Effector memory CD4-positive, alpha-beta T cell (primary cell): ENCODE results near the gene RNF227.

ENCODE experiments used
- DNase-seq, 3 donors: peaks; one replicate each; pipeline ENCODE4 v3.0.0-alpha.2; 2020
- H3K27ac ChIP-seq: 2 replicates; pipeline ENCODE4 v1.7.0; 2013; ENCODE audit warnings: mild to moderate bottlenecking, low read length, moderate library complexity; ENCODE audit not compliant: insufficient read depth, poor library complexity, severe bottlenecking
- H3K27me3 ChIP-seq: replicated peaks from 2 replicates; pipeline ENCODE4 v1.7.0; 2013; ENCODE audit warnings: mild to moderate bottlenecking, low read length; ENCODE audit not compliant: insufficient read depth, control insufficient read depth, poor library complexity, severe bottlenecking
- H3K36me3 ChIP-seq: 2 replicates; pipeline ENCODE4 v1.7.0; 2013; ENCODE audit warnings: mild to moderate bottlenecking, low read length, moderate library complexity; ENCODE audit not compliant: control insufficient read depth, insufficient read depth
- H3K4me1 ChIP-seq: 2 replicates; pipeline ENCODE4 v1.7.0; 2013; ENCODE audit warnings: low read length, mild to moderate bottlenecking; ENCODE audit not compliant: control insufficient read depth, insufficient read depth, poor library complexity, severe bottlenecking
- H3K4me3 ChIP-seq: 2 replicates; pipeline ENCODE4 v1.7.0; 2013; ENCODE audit warnings: low read length, low read depth, mild to moderate bottlenecking; ENCODE audit not compliant: insufficient read depth, poor library complexity, severe bottlenecking
- H3K9me3 ChIP-seq: 2 replicates; pipeline ENCODE4 v1.7.0; 2013; ENCODE audit warnings: mild to moderate bottlenecking, low read length, moderate library complexity; ENCODE audit not compliant: control insufficient read depth

RNF227 gene

DNA sequence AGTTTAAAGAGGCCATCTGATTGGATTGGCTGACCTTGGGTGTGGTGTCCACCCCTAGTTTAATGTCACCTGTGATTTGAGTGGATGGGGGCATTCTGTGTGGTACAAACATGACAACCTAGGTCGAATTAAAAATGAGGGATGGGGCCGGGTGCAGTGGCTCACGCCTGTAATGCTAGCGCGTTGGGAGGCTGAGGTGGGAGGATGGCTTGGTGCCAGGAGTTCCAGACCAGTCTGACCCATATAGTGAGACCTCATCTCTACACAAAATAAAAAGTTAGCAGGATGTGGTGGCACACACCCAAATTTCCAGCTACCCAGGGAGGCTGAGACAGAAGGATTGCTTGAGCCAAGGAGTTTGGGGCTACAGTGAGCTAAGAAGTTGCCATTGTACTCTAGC is 30.4 kb upstream of the RNF227 start:
- H3K4me1 ChIP-seq, result no peaks in the 10 kb centered on the region
- H3K27me3 ChIP-seq, result no peaks in the 10 kb centered on the region
- no peak overlapping the region for H3K4me3 ChIP-seq
- H3K27ac ChIP-seq, result no peak overlapping the region
- H3K36me3 ChIP-seq, result peaks cover 53% of the 10 kb centered on the region
- H3K9me3 ChIP-seq, result no peaks in the 10 kb centered on the region
- no peak for DNase-seq

DNA sequence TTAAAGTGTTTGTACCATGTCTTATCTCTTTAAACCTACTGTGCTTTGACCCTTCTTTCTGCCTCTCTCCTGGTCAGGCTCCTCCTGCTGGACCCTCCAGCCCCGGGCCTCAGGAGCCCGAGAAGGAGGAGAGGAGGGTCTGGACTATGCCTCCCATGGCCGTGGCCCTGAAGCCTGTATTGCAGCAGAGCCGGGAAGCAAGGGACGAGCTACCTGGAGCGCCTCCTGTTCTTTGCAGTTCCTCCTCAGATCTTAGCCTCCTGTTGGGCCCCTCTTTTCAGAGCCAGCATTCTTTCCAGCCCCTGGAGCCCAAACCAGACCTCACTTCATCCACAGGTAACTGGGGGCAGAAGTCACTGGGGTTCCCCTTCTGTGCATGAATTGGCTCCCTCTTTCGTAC is 29.6 kb upstream of the RNF227 start:
- H3K9me3 ChIP-seq, result no peaks in the 10 kb centered on the region
- peaks cover 53% of the 10 kb centered on the region for H3K36me3 ChIP-seq
- H3K4me1 ChIP-seq, result no peaks in the 10 kb centered on the region
- no peak for DNase-seq
- H3K27ac ChIP-seq, result no peak overlapping the region
- no peak overlapping the region for H3K4me3 ChIP-seq
- H3K27me3 ChIP-seq, result no peaks in the 10 kb centered on the region

DNA sequence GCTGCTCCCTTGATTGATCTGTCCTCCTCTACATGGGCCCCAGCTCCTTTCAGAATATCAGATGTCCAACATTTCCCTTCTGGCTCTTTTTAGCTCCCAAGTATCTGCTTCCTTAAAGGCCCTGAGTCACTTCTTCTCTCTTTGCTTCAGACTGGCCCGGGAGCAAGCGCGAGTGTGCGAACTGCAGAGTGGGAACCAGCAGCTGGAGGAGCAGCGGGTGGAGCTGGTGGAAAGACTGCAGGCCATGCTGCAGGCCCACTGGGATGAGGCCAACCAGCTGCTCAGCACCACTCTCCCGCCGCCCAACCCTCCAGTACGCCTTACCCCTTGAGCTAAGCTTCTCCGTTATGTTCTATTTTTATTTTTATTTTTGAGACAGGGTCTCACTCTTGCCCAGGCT is 28.2 kb upstream of the RNF227 start:
- Histone ChIP-seq H3K9me3 (no peaks in the 10 kb centered on the region), H3K36me3 (peaks cover 53% of the 10 kb centered on the region), H3K4me3 (no peak overlapping the region), H3K27me3 (no peaks in the 10 kb centered on the region), H3K4me1 (no peaks in the 10 kb centered on the region), H3K27ac (no peak overlapping the region)
- DNase-seq, result no peak

DNA sequence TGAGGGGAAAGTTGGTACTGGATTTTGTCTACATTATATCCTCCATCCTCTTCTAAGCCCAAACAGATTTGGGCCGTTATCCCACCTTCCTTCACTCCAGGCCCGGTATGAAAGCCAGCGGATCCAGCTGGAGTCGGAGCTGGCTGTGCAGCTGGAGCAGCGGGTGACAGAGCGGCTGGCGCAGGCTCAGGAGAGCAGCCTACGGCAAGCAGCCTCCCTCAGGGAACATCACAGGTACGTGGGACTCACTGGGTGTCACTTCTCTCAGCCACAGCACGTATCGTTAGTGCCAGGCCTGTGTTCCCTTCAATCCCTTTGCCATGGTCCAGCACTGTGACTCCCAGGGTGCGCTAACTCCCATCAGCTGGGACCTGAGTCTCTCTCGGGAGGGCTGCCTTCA is 27.2 kb upstream of the RNF227 start:
- no peak for DNase-seq
- Histone ChIP-seq H3K9me3 (no peaks in the 10 kb centered on the region), H3K4me1 (no peaks in the 10 kb centered on the region), H3K36me3 (peaks cover 46% of the 10 kb centered on the region), H3K27me3 (no peaks in the 10 kb centered on the region), H3K27ac (no peak overlapping the region), H3K4me3 (no peak overlapping the region)

GRCh38 chr17:7940743-7941142 is 24.7 kb upstream of the RNF227 start:
- peaks cover 38% of the 10 kb centered on the region for H3K36me3 ChIP-seq

DNA sequence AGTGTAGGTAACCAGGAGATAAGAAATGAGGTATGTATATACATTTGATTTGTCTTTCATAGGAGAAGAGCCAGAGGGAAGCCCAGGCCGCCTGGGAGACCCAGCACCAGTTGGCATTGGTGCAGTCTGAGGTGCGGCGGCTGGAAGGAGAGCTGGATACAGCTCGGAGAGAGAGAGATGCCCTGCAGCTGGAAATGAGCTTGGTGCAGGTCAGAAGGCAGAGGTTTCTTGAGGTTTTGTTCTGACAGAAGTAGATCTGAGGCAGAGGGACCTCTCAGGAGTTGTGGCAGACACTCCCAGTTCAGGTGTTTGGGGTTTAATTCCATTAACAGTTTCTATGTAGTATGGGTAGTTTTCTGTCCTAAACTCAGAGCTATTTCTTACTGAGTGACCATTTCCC is 23.9 kb upstream of the RNF227 start:
- Histone ChIP-seq H3K27ac (no peak overlapping the region), H3K36me3 (peaks cover 33% of the 10 kb centered on the region), H3K4me1 (no peaks in the 10 kb centered on the region), H3K4me3 (no peak overlapping the region), H3K27me3 (no peaks in the 10 kb centered on the region), H3K9me3 (no peaks in the 10 kb centered on the region)
- DNase-seq, result no peak

More at GRCh38 chr17:7940743-7941142, 24.7 kb upstream of the RNF227 start:
- no peak overlapping the region for H3K27ac ChIP-seq
- H3K9me3 ChIP-seq, result no peaks in the 10 kb centered on the region
- H3K4me1 ChIP-seq, result no peaks in the 10 kb centered on the region
- H3K4me3 ChIP-seq, result no peak overlapping the region
- H3K27me3 ChIP-seq, result no peaks in the 10 kb centered on the region
- no peak for DNase-seq

- H3K27me3 ChIP-seq, result no peaks in the 10 kb centered on the region
- DNase-seq, result no peak
- H3K9me3 ChIP-seq, result no peaks in the 10 kb centered on the region
- no peak overlapping the region for H3K27ac ChIP-seq
- H3K4me3 ChIP-seq, result no peak overlapping the region
- H3K4me1 ChIP-seq, result peaks cover 14% of the 10 kb centered on the region
- peaks cover 11% of the 10 kb centered on the region for H3K36me3 ChIP-seq
Observed at GRCh38 chr17:7935859-7936258, 19.8 kb upstream of the RNF227 start.

- H3K36me3 ChIP-seq, result peaks cover 18% of the 10 kb centered on the region
- peak overlapping the region; percentile 94 for H3K4me3 ChIP-seq
- H3K4me1 ChIP-seq, result peaks cover 29% of the 10 kb centered on the region
- no peaks in the 10 kb centered on the region for H3K9me3 ChIP-seq
- no peaks in the 10 kb centered on the region for H3K27me3 ChIP-seq
- no peak for DNase-seq
- H3K27ac ChIP-seq, result no peak overlapping the region
Observed at GRCh38 chr17:7932949-7933348, 16.9 kb upstream of the RNF227 start.

- Histone ChIP-seq H3K4me3 (peak overlapping the region; percentile 94), H3K27me3 (no peaks in the 10 kb centered on the region)
- peak in 1 of 3 donors; percentile 8 for DNase-seq
Observed at GRCh38 chr17:7932483-7932891, 16.4 kb upstream of the RNF227 start.

GRCh38 chr17:7931709-7932482 is 15.8 kb upstream of the RNF227 start, which contains the start of the genes CNTROB and TRAPPC1:
TSS of gene CNTROB (plus strand) at chr17:7932206. CDS start at chr17:7933080, 874 bp downstream.
TSS of gene TRAPPC1 (minus strand) at chr17:7931946. CDS start at chr17:7931829, 117 bp downstream.
- peaks cover 16% of the 10 kb centered on the region for H3K36me3 ChIP-seq
- peaks cover 29% of the 10 kb centered on the region for H3K4me1 ChIP-seq
- peak within 1 kb of the TSS; percentile 89 for H3K27ac ChIP-seq
- peak within 1 kb of the TSS; percentile 94 for H3K4me3 ChIP-seq
- peak; percentile 99 for DNase-seq
- H3K9me3 ChIP-seq, result no peaks in the 10 kb centered on the region
- no peaks in the 10 kb centered on the region for H3K27me3 ChIP-seq

More at GRCh38 chr17:7932483-7932891, 16.4 kb upstream of the RNF227 start:
- H3K9me3 ChIP-seq, result no peaks in the 10 kb centered on the region
- H3K27ac ChIP-seq, result peak overlapping the region; percentile 89
- H3K4me1 ChIP-seq, result peaks cover 29% of the 10 kb centered on the region
- peaks cover 18% of the 10 kb centered on the region for H3K36me3 ChIP-seq
